Measurements from ENCODE around the gene BBLN. TPM values are rescaled to one million over a fixed set of nuclear protein-coding genes. Genes with fewer than 3 reads are reported as not detected.
"Not testable (repeated sequence)": the region's sequence is repeated elsewhere in the genome, so short reads cannot be mapped to it uniquely, and the experiment has no call there.

The BBLN gene
- total RNA-seq, 1 donor from 2014 or later, result 69.4 TPM

DNA sequence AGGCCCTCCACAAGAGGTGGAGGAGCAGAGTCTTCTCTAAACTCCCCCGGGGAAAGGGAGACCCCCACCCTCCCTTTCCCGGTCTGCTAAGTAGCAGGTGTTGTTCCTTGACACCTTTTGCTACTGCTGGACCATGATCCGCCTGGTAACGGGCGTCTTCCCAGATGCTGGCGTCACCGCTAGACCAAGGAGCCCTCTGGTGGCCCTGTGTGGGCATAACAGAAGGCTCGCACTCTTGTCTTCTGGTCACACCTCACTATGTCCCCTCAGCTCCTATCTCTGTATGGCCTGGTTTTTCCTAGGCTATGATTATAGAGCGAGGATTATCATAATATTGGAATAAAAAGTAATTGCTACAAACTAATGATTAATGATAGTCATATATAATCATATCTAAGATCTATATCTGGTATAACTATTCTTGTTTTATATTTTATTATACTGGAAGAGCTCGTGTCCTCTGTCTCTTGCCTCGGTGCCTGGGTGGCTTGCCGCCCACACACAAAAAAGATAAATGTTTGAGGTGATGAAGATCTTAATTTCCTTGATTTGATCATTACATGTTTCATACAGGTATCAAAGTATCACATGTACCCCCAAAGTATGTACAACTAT lies 30.0 kb upstream of the BBLN start:
- H3K9ac ChIP-seq; H3K4me1 ChIP-seq; H3K9me3 ChIP-seq (ENCODE audit: low read depth); H3K27ac Mint-ChIP-seq; H3K36me3 ChIP-seq; H3K27me3 Mint-ChIP-seq (ENCODE audit: insufficient read depth, low read depth); H3K36me3 Mint-ChIP-seq; H3F3A ChIP-seq (ENCODE audit: low read depth); H3K4me3 ChIP-seq; H2AFZ ChIP-seq (replicated peaks); H3K4me2 ChIP-seq; DNase-seq (ENCODE audit: low spot score); H3K27ac ChIP-seq: not testable (repeated sequence)
- H3K9me3 Mint-ChIP-seq, result peaks cover 12% of the 10 kb centered on the region
- Histone ChIP-seq H3K79me2 (ENCODE audit: low read depth) (peaks cover 23% of the 10 kb centered on the region), H3K27me3 (peaks cover 37% of the 10 kb centered on the region), H4K20me1 (ENCODE audit: low read depth) (peaks cover 18% of the 10 kb centered on the region)
- peaks cover 35% of the 10 kb centered on the region for H3K4me1 Mint-ChIP-seq
- peak overlapping the region; percentile 73 for H3K4me3 Mint-ChIP-seq
- TF ChIP-seq, protein P1, sequence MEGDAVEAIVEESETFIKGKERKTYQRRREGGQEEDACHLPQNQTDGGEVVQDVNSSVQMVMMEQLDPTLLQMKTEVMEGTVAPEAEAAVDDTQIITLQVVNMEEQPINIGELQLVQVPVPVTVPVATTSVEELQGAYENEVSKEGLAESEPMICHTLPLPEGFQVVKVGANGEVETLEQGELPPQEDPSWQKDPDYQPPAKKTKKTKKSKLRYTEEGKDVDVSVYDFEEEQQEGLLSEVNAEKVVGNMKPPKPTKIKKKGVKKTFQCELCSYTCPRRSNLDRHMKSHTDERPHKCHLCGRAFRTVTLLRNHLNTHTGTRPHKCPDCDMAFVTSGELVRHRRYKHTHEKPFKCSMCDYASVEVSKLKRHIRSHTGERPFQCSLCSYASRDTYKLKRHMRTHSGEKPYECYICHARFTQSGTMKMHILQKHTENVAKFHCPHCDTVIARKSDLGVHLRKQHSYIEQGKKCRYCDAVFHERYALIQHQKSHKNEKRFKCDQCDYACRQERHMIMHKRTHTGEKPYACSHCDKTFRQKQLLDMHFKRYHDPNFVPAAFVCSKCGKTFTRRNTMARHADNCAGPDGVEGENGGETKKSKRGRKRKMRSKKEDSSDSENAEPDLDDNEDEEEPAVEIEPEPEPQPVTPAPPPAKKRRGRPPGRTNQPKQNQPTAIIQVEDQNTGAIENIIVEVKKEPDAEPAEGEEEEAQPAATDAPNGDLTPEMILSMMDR (IDR thresholded peaks at IDR 0.05), result peak; percentile 42

DNA sequence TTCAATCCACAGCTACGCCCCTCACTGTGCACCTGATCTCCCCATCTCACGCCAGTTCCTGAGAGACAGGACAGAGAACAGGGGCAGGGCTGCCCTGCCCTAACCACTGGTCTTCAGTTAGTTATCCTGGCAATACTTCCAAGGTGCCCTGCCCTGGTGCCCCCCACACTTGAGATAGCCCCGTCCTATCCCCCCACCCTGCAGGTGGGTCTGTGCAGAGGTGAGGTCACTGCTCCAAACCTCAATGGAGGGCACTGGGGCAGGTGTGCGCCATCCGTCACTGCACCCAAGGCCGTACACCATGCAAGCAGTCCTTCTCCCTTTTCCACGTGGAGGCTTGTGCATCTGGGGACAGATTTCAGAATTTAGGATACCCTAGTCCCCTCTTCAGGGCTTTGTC lies 29.4 kb upstream of the BBLN start:
- not testable (repeated sequence) for H3K9me3 ChIP-seq (ENCODE audit: low read depth); H3K27ac Mint-ChIP-seq; H3K27ac ChIP-seq; H3K4me3 Mint-ChIP-seq; H3K4me2 ChIP-seq; H3K4me3 ChIP-seq; H3K9ac ChIP-seq; H3K36me3 Mint-ChIP-seq; H3F3A ChIP-seq (ENCODE audit: low read depth); H3K36me3 ChIP-seq; H2AFZ ChIP-seq (replicated peaks); H3K27me3 Mint-ChIP-seq (ENCODE audit: insufficient read depth, low read depth); DNase-seq (ENCODE audit: low spot score); H3K4me1 ChIP-seq
- H3K4me1 Mint-ChIP-seq, result peaks cover 34% of the 10 kb centered on the region
- Histone ChIP-seq H3K27me3 (peaks cover 37% of the 10 kb centered on the region), H3K79me2 (ENCODE audit: low read depth) (peaks cover 17% of the 10 kb centered on the region), H4K20me1 (ENCODE audit: low read depth) (peaks cover 13% of the 10 kb centered on the region)
- peaks cover 12% of the 10 kb centered on the region for H3K9me3 Mint-ChIP-seq

DNA sequence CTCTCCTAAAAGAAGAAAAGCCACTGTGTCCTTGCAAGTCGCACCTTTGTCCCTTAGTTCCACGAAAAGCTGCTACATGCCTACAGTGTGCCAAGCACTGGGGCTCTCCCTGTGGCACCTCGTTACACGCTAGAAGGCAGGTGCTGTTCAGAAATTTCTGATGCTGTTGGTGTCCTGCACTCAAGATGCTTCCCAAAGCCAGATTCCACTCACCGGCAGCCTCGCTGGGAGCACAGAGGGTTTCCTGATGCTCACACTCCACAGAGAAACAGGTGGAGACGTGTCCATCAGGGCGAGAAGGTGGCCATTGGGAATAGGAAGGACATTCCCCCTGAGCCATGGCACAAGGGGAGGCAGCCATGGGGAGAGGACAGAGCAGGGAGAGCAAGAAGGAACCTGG lies 28.7 kb upstream of the BBLN start:
- not testable (repeated sequence) for H3F3A ChIP-seq (ENCODE audit: low read depth); H3K4me3 ChIP-seq; H3K9me3 ChIP-seq (ENCODE audit: low read depth); H3K9ac ChIP-seq; H3K27me3 Mint-ChIP-seq (ENCODE audit: insufficient read depth, low read depth); H3K4me3 Mint-ChIP-seq; H3K4me2 ChIP-seq; H2AFZ ChIP-seq (replicated peaks); H3K36me3 Mint-ChIP-seq; H3K36me3 ChIP-seq; H4K20me1 ChIP-seq (ENCODE audit: low read depth); DNase-seq (ENCODE audit: low spot score); H3K27ac ChIP-seq; H3K4me1 ChIP-seq
- Histone ChIP-seq H3K79me2 (ENCODE audit: low read depth) (peaks cover 10% of the 10 kb centered on the region), H3K27me3 (peaks cover 37% of the 10 kb centered on the region)
- Mint-ChIP-seq H3K9me3 (peaks cover 12% of the 10 kb centered on the region), H3K27ac (peak overlapping the region; percentile 66), H3K4me1 (peaks cover 28% of the 10 kb centered on the region)

DNA sequence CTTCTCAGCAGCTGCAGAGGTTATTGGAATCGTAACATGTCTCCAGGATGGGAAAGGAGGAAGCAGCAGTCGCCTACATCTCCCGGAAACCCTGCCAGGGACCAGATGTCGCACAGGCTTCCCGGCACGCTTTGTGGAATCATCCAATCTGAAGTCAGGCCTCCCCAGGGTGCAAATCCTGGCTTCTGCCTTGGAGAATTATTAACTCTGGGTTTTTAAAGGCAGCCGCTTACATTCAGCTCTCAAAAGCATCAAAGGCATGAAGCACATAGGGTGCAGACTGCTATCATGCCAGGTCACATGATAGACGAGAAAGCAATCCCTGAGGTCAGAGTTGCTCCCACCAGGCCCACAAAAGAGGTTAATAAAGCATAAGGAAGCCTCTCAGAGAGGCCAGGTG lies 27.9 kb upstream of the BBLN start:
- H3K27me3 ChIP-seq, result peaks cover 37% of the 10 kb centered on the region
- H3F3A ChIP-seq (ENCODE audit: low read depth); H3K79me2 ChIP-seq (ENCODE audit: low read depth); H3K4me1 ChIP-seq; H3K9me3 ChIP-seq (ENCODE audit: low read depth); H3K27ac ChIP-seq; H3K36me3 ChIP-seq; H4K20me1 ChIP-seq (ENCODE audit: low read depth); H3K4me3 ChIP-seq; H3K4me3 Mint-ChIP-seq; H3K9ac ChIP-seq; H3K36me3 Mint-ChIP-seq; H3K4me2 ChIP-seq; H2AFZ ChIP-seq (replicated peaks); DNase-seq (ENCODE audit: low spot score): not testable (repeated sequence)
- Mint-ChIP-seq H3K9me3 (peaks cover 12% of the 10 kb centered on the region), H3K4me1 (peaks cover 31% of the 10 kb centered on the region), H3K27me3 (ENCODE audit: insufficient read depth, low read depth) (peaks cover 13% of the 10 kb centered on the region), H3K27ac (peak overlapping the region; percentile 69)

DNA sequence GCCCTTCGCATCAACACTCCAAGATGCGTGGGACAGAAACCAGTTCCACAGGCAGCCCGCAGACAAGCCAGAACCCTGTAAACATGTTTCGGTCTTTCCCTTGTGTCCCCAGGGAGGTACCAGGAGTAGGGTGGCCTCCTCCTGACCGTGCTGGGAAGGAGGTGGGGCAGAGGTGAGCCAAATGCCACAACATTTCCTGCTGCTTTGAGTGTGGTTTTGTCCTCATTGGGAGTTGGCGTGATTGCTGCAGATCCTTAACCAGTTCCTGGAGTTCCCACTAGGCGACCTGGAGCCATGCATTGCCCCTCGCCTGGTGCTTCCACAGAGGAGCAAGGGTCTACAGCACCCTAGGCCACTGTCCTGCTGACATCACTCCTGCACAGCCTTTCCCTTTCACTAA lies 24.5 kb upstream of the BBLN start:
- not testable (repeated sequence) for H3F3A ChIP-seq (ENCODE audit: low read depth); H3K36me3 ChIP-seq; H3K9ac ChIP-seq; H2AFZ ChIP-seq (replicated peaks); H3K9me3 ChIP-seq (ENCODE audit: low read depth); H3K9me3 Mint-ChIP-seq; H3K27ac Mint-ChIP-seq; H3K4me3 ChIP-seq; H3K4me3 Mint-ChIP-seq; H3K36me3 Mint-ChIP-seq; DNase-seq (ENCODE audit: low spot score); H3K79me2 ChIP-seq (ENCODE audit: low read depth); H4K20me1 ChIP-seq (ENCODE audit: low read depth); H3K4me1 ChIP-seq; H3K4me2 ChIP-seq; H3K27ac ChIP-seq
- H3K27me3 Mint-ChIP-seq (ENCODE audit: insufficient read depth, low read depth), result peaks cover 21% of the 10 kb centered on the region
- H3K27me3 ChIP-seq, result peaks cover 25% of the 10 kb centered on the region
- H3K4me1 Mint-ChIP-seq, result peaks cover 40% of the 10 kb centered on the region
